ENCODE measurements around the gene SRRT. TPM values are rescaled to one million over a fixed set of nuclear protein-coding genes. Genes with fewer than 3 reads are reported as not detected.

SRRT gene
- total and polyA plus RNA-seq, 10 of the 15 experiments (the other 5 are each of a cell fraction or from before 2014, with no cell fraction given) = 11.1 to 254 (median 111) TPM

- TF ChIP-seq CREM (IDR thresholded peaks at IDR 0.05; ENCODE audit: low read depth) (no peak), BACH1 (IDR thresholded peaks at IDR 0.05; ENCODE audit: borderline replicate concordance) (no peak), NFYA (IDR thresholded peaks at IDR 0.05; ENCODE audit: borderline replicate concordance, low read depth, low read length) (no peak), POLR2A (IDR thresholded peaks at IDR 0.05; ENCODE audit: low read depth, low read length) (no peak), RAD21 (IDR thresholded peaks at IDR 0.05; ENCODE audit: insufficient read depth, low read depth, low read length) (no peak), YY1 (IDR thresholded peaks at IDR 0.05; ENCODE audit: low read depth, low read length) (no peak), MTA3 (IDR thresholded peaks at IDR 0.05; ENCODE audit: borderline replicate concordance, low read length) (no peak), IRF4 (IDR thresholded peaks at IDR 0.05; ENCODE audit: low read depth, low read length) (no peak)
- TF ChIP-seq, protein P1, sequence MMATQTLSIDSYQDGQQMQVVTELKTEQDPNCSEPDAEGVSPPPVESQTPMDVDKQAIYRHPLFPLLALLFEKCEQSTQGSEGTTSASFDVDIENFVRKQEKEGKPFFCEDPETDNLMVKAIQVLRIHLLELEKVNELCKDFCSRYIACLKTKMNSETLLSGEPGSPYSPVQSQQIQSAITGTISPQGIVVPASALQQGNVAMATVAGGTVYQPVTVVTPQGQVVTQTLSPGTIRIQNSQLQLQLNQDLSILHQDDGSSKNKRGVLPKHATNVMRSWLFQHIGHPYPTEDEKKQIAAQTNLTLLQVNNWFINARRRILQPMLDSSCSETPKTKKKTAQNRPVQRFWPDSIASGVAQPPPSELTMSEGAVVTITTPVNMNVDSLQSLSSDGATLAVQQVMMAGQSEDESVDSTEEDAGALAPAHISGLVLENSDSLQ (IDR thresholded peaks at IDR 0.05) = no peak
Measured at GRCh38 chr7:100864263-100864845, 10.5 kb upstream of the SRRT start (continued).

DNA sequence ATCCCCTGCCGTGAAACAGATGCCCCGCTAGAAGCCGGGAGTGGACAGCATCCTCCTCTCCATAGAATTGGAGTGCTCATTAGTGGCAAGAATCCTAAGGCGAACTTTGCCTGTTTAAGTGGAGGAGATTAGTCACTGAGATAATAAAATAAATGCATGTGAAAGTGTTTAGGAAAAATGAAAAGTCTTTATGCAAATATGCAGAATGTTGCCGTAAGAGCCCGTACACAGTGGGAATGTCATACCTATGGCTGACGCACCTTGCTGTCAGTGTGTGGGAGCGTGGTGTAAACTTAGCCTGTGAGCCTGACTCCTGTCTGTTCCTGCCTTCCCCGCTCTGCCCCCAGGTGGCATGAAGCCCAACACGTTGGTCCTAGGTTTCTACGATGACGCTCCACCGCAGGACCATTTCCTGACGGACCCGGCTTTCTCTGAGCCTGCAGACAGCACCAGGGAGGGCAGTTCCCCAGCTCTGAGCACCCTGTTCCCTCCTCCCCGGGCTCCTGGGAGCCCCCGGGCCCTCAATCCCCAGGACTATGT, 9.5 kb upstream of the SRRT start:
- TF ChIP-seq NR2F1 (conservative IDR thresholded peaks at IDR 0.05) (no peak), CHD1 (IDR thresholded peaks at IDR 0.05; ENCODE audit: low read depth, low read length) (no peak), SIN3A (IDR thresholded peaks at IDR 0.05; ENCODE audit: low read depth, low read length) (no peak), ZNF687 (IDR thresholded peaks at IDR 0.05) (no peak), CHD4 (IDR thresholded peaks at IDR 0.05) (no peak), NRF1 (conservative IDR thresholded peaks at IDR 0.05; ENCODE audit: low read depth, low read length) (no peak)
- TF ChIP-seq, protein P2, sequence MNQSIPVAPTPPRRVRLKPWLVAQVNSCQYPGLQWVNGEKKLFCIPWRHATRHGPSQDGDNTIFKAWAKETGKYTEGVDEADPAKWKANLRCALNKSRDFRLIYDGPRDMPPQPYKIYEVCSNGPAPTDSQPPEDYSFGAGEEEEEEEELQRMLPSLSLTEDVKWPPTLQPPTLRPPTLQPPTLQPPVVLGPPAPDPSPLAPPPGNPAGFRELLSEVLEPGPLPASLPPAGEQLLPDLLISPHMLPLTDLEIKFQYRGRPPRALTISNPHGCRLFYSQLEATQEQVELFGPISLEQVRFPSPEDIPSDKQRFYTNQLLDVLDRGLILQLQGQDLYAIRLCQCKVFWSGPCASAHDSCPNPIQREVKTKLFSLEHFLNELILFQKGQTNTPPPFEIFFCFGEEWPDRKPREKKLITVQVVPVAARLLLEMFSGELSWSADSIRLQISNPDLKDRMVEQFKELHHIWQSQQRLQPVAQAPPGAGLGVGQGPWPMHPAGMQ (IDR thresholded peaks at IDR 0.05; ENCODE audit: borderline replicate concordance) = no peak
- TF ChIP-seq, protein P3, sequence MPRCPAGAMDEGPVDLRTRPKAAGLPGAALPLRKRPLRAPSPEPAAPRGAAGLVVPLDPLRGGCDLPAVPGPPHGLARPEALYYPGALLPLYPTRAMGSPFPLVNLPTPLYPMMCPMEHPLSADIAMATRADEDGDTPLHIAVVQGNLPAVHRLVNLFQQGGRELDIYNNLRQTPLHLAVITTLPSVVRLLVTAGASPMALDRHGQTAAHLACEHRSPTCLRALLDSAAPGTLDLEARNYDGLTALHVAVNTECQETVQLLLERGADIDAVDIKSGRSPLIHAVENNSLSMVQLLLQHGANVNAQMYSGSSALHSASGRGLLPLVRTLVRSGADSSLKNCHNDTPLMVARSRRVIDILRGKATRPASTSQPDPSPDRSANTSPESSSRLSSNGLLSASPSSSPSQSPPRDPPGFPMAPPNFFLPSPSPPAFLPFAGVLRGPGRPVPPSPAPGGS (IDR thresholded peaks at IDR 0.05; ENCODE audit: borderline replicate concordance, insufficient read depth, low read depth, low read length, poor library complexity, severe bottlenecking) = no peak
- Histone ChIP-seq H3K27me3 (replicated peaks in 1 of 2; ENCODE audit: control insufficient read depth in 2 of 2, insufficient read depth in 2 of 2, low read length in 1 of 2) (no peaks in the 10 kb centered on the region), H3K4me1 (ENCODE audit: control insufficient read depth, insufficient read depth, low read length) (peaks cover 4% of the 10 kb centered on the region), H3K9ac (ENCODE audit: control insufficient read depth, insufficient read depth, low read length) (no peak overlapping the region), H3K4me3 (no peak overlapping the region), H4K20me1 (ENCODE audit: control insufficient read depth, insufficient read depth) (no peaks in the 10 kb centered on the region), H3K79me2 (ENCODE audit: control insufficient read depth, insufficient read depth, low read length) (peaks cover 22% of the 10 kb centered on the region), H2AFZ (ENCODE audit: control insufficient read depth, low read depth, low read length) (no peak overlapping the region), H3K36me3 (ENCODE audit: control insufficient read depth in 2 of 2, insufficient read depth in 2 of 2, low read length in 1 of 2) (peaks cover 2 to 3% of the 10 kb centered on the region in 2 experiments; a peak in 3 of 4 replicates), H3K4me2 (ENCODE audit: control insufficient read depth, insufficient read depth) (no peak overlapping the region), H3K9me3 (replicated peaks; ENCODE audit: control insufficient read depth, insufficient read depth, low read length) (no peaks in the 10 kb centered on the region), H3K27ac (ENCODE audit: control insufficient read depth, insufficient read depth) (no peak overlapping the region)
- RAD21 ChIA-PET (ENCODE audit: unreplicated experiment) = no interaction called here
- CTCF ChIA-PET = interaction anchor here (0.9 to 1.7 kb wide), 2 partner anchors 9 to 13 kb away, joined by 3 read pairs; partner anchors contain the start of genes SLC12A9 and SRRT
- FAIRE-seq = no peak
- intact Hi-C loops (cut with micrococcal nuclease; ENCODE audit: unreplicated experiment) = no loop called here
- SMC1A ChIA-PET (ENCODE audit: uncharacterized antibody, unreplicated experiment) = no interaction called here
- no peak for ATAC-seq
- in situ Hi-C loops (cut with MboI) = no loop called here
- BruUV-seq (replicated peaks) = no TSS peak
- no peak for DNase-seq (ENCODE audit: low read depth, low spot score)
- 72% methylated on average over 17 of the region's 17 CpGs for WGBS (ENCODE audit: insufficient coverage, insufficient replicate concordance, low lambda C conversion rate, missing lambda C conversion rate)
- POLR2A ChIA-PET = no interaction called here
